ENCODE results near the gene TEAD4. TPM values are rescaled to one million over a fixed set of nuclear protein-coding genes. Genes with fewer than 3 reads are reported as not detected.

Gene TEAD4
- total RNA-seq, result 22.0 and 22.5 TPM in 2 replicates

GRCh38 chr12:2959192-2959504 lies at the start of gene TEAD4:
Gene TEAD4 (plus strand): TSS chr12:2959397.
- DNase-seq (ENCODE audit: low read depth), result peak; percentile 66
- peak within 1 kb of the TSS; percentile 80 for H3K4me3 ChIP-seq (ENCODE audit: low read depth, low read length)
- no peak for TF ChIP-seq CTCF (IDR thresholded peaks at IDR 0.05; ENCODE audit: insufficient read depth, low read depth, low read length)

- DNase-seq (ENCODE audit: low read depth), result no peak
- TF ChIP-seq CTCF (IDR thresholded peaks at IDR 0.05; ENCODE audit: insufficient read depth, low read depth, low read length), result no peak
- H3K4me3 ChIP-seq (ENCODE audit: low read depth, low read length), result no peak overlapping the region
These were observed 47.0 kb upstream of the TEAD4 start for GRCh38 chr12:2912216-2912575.

GRCh38 chr12:2919249-2919648 lies 39.9 kb upstream of the TEAD4 start:
- H3K4me3 ChIP-seq (ENCODE audit: low read depth, low read length), result no peak overlapping the region
- DNase-seq (ENCODE audit: low read depth), result no peak
- no peak for TF ChIP-seq CTCF (IDR thresholded peaks at IDR 0.05; ENCODE audit: insufficient read depth, low read depth, low read length)

- TF ChIP-seq CTCF (IDR thresholded peaks at IDR 0.05; ENCODE audit: insufficient read depth, low read depth, low read length), result no peak
- DNase-seq (ENCODE audit: low read depth), result peak; percentile 4
- no peak overlapping the region for H3K4me3 ChIP-seq (ENCODE audit: low read depth, low read length)
These were observed 36.9 kb upstream of the TEAD4 start for GRCh38 chr12:2922329-2922728.

GRCh38 chr12:2923057-2923456 lies 36.1 kb upstream of the TEAD4 start:
- H3K4me3 ChIP-seq (ENCODE audit: low read depth, low read length), result no peak overlapping the region
- no peak for TF ChIP-seq CTCF (IDR thresholded peaks at IDR 0.05; ENCODE audit: insufficient read depth, low read depth, low read length)
- DNase-seq (ENCODE audit: low read depth), result no peak

- peak; percentile 7 for DNase-seq (ENCODE audit: low read depth)
- no peak for TF ChIP-seq CTCF (IDR thresholded peaks at IDR 0.05; ENCODE audit: insufficient read depth, low read depth, low read length)
- H3K4me3 ChIP-seq (ENCODE audit: low read depth, low read length), result no peak overlapping the region
These were observed 35.2 kb upstream of the TEAD4 start for GRCh38 chr12:2924019-2924418.

GRCh38 chr12:2925322-2925995 lies 33.7 kb upstream of the TEAD4 start:
- TF ChIP-seq CTCF (IDR thresholded peaks at IDR 0.05; ENCODE audit: insufficient read depth, low read depth, low read length), result no peak
- DNase-seq (ENCODE audit: low read depth), result no peak
- no peak overlapping the region for H3K4me3 ChIP-seq (ENCODE audit: low read depth, low read length)

Data from fibroblast of villous mesenchyme (primary cell).